ENCODE data around the gene ADGRA3.

- TF ChIP-seq CTCF (IDR thresholded peaks at IDR 0.05) = no peak
- TF ChIP-seq POLR2A (IDR thresholded peaks at IDR 0.05) = no peak
These were observed 3.6 kb downstream of the ADGRA3 start for GRCh38 chr4:22512306-22512705.
